ENCODE data around the gene OTP. TPM values are rescaled to one million over a fixed set of nuclear protein-coding genes. Genes with fewer than 3 reads are reported as not detected.

Gene OTP
- total RNA-seq, 2 donors from 2014 or later, result not detected

DNA sequence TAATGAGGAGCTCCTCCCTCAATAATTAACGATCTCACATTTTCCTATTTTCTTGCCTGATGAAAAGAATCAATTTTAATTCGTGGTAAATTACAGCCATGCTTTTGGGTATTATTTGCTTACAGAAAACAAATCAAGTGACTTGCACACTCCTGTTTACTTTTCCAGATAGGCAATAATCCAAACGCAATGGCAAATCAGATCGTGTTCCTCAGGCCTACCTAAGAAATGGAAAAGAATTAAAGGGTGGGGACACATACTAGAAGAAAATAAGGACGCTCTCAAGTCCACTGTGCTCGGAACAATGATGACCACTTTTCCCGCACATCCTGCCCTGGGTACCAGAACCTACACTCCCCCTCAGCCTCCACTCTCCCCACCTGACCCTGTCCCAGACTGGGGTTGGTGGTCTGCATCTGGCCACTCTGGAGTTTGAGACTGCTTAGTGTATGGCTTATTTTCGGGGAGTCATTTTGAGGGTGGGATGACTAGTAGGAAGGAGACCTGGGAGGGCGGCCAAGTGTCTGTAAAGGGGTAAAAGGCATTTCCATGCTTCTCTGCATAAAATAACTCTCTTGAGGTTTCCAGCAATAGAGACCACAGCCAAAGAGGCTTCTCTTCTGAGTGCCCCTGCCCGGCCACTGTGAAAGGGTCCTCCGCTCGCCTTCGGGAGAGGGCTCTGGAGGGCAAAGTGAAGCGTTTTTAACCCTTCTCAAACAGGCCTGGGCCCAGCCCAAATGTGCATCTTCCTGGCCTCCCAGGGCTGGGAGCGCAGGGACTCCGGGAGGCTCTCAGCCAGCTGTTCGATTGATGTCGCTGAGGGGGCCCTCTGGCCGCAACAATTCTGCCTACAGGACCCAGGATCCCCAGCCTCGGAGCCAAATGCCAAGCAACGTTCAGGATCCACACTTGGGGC lies 4.5 kb upstream of the OTP start:
- no peak overlapping the region for H3K27ac Mint-ChIP-seq

DNA sequence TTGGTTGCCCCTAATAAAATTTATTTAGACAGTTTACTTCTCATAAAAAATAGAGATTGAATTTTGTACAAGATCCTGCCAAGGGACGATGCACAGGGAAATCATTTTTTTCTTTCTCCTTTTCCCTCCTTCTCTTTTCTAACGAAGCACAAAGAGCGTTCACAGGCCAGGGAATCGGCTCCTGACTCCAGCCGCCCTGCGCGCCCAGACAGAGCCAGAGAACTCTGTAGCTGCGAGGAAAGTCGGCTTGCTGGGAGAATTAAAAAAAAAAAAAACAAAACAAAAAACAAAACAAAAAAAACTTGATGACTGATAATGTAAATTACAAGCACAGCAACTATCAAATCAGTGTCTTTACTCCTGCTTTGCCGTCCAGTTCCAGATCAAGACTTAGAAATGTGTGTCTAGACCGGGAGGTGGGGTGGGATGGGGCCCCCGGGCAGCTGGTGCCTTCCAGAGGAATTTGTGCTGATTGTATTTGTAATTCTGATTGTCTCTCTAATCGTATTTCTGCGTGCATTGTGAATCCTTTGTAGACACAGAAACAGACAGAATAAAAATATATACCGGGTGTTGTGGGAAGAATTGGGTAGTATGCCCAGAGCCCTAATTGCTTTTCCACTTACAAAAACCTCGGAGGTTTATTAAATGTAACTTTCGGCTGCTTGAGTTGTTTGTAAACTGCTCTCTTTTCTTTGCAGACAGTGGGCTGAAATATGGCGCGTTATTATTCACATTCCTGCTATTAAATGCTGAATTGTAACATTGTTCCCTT lies 3.6 kb upstream of the OTP start:
- Mint-ChIP-seq H3K27ac (no peak overlapping the region), H3K36me3 (peaks cover 12 to 44% of the 10 kb centered on the region in 2 donors), H3K9me3 (peaks cover 3 to 4% of the 10 kb centered on the region in 2 donors)
- no peak for DNase-seq (ENCODE audit: low spot score in 2 of 2)
- no peak for ATAC-seq

More for the DNA sequence above, 4.5 kb upstream of the OTP start:
- Mint-ChIP-seq H3K9me3 (peaks cover 0 to 3% of the 10 kb centered on the region in 2 donors), H3K36me3 (peaks cover 6 to 36% of the 10 kb centered on the region in 2 donors)
- DNase-seq (ENCODE audit: low spot score in 2 of 2) (no peak), ATAC-seq (no peak)

DNA sequence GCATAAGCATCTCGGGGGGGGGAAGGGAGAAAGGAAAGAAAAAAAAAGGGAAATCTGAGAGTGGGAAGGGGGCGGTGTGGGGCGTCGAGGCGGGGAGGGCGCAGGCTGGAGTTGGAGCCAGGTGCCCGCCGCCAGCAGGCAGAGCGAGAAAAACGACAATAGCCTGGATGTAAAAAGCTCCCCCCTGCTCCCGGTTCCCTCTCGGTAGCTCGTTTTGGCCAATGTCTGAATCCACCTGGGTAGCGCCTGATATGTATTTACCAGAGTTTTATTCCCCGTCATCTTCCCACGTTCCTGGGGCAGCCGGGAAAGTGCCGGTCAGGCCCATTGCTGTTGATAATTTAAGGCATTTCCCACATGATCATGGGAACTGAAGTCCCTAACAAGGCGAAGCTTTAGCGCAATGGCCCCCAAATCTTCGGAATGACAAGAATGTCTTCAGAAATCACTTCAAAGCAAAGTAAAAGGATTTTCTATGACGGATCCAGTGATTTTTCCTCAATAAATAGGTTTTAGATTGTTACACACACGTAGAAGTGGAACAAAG lies 3.0 kb upstream of the OTP start:
- DNase-seq (ENCODE audit: low spot score in 2 of 2) (no peak), ATAC-seq (no peak)
- Mint-ChIP-seq H3K36me3 (peaks cover 14 to 48% of the 10 kb centered on the region in 2 donors), H3K27ac (peak overlapping the region in 1 of 2 donors; percentile 60), H3K9me3 (peaks cover 3 to 4% of the 10 kb centered on the region in 2 donors)

DNA sequence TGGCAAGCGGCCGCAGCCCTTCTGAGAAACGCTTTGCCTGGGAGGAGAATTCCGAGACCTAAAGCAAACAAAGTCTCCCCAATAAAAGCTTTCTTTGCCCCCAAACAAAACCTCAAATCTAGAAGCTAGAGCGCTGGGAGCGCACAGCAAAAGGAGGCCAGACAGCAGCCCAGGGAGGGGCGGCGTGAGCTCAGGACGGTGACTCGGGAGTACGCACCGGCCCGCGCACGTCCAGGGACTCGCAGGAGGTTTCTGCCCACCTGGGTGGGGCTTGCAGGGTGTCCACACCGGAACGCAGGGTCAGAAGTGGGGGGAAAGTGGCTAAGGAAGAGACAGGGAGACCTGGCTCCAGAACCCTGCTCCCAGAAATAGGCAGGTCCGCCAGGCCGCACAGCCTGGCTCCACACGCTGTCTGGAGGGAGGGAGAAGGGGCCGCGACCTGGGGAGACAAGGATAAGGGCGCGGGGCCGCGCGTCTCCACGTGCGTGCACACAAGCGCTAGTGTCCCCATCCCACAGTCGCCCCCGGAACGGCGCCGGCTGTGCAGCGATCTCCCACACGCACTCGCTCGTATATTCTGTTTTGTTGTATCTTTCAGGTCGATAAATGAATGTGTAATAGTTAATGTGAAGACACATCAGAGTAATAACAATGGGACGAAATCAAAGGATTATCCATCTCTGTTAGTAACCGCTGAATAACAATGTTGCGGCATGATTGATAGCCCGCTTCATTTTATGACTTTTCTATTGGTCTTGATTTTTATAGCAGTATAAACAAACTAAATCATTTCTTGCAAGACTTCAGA lies 2.3 kb upstream of the OTP start:
- ATAC-seq, result no peak
- H3K36me3 Mint-ChIP-seq, result peaks cover 20 to 49% of the 10 kb centered on the region in 2 donors
- peak overlapping the region in 1 of 2 donors; percentile 91 for H3K27ac Mint-ChIP-seq

DNA sequence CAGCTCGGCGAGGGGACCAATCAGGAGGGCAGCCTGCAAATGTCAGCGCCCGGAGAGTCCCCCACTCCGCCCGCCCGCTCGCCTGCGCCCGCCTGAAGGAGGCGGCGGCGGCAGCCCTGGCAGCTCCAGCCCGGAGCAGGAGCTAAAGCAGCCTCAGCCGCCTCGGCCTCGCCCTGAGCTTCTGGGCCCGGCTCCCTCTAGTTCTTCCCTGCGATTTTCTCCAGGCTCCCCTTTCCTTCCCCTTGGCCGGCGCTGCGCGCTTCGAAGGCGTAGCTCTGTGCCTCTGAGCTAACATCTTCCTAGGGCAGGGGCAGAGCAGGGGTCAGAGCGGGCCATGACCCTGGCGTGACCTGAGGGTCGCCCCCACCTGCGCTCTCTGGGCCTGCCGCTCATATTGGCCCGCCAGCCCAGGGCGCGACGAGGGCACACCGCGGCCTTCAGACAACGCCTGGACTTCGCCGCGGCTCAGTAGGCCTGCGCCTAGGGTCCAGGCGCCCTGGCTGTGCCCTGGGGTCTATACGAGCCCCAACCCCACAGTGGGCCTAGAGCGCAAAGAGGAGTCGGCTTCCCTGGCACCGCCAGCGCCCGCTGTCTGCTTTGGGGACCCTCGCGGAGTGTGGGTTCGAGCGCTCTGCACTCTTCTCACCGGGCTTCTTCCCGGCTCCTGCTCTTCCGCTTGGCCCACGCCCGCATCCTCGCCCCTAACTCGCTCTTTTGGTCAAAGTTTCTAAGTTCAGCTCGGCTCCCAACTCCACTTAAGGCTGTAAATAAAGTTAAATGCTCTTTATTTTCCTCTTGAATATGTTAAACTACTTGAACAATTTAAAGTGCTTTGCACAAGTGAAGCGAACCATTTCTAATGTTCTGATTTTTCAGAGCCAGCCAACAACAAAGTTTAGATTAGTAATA lies 504 bp upstream of the OTP start:
- H3K36me3 Mint-ChIP-seq, result peaks cover 20 to 47% of the 10 kb centered on the region in 2 donors
- ATAC-seq, result peak in 1 of 2 donors; percentile 58
- peak overlapping the region in 1 of 2 donors; percentile 52 for H3K27ac Mint-ChIP-seq
- peaks cover 3 to 10% of the 10 kb centered on the region in 2 donors for H3K9me3 Mint-ChIP-seq
- no peak for DNase-seq (ENCODE audit: low spot score in 2 of 2)

More for the DNA sequence above, 2.3 kb upstream of the OTP start:
- no peak for DNase-seq (ENCODE audit: low spot score in 2 of 2)
- H3K9me3 Mint-ChIP-seq, result peaks cover 3 to 10% of the 10 kb centered on the region in 2 donors

DNA sequence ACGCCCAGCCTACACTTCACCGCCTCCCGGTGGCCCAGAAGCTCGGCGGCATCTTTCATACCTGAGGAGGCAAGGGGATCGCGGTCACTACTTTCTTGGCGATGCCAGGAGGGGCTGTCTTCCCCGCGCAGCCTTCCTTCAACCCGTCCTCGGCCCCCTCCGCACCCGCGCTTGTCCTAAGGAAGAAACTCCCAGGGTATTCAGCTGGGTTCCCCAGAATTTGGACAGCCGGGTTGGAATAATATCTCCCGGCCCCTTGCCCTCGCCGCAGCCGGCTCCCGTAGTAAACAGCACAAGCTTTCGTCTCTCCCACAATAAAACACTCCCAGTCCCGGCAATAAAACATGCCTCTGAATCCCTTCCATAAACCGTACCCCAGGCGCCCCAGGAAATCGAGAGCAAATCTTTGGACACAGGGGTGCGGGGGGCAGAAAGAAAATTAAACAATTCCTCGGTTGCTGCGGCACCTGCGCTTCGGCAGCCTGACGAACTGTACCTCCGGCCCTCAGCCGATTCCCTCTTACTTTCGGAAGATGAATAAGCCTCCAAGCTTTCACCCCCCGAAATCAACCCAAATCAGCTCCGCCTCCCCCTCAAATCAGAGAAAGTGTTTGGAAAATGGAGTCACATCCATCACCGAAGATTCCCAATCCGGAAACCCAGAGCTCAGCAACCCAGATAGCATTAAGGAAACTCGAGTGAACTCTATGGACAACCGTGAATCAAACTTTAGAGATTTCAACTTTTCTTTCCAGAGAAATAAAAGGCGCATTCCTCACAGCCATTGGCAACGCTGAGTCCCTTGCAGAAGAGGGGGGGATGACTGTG lies 1.1 kb downstream of the OTP start:
- H3K9me3 Mint-ChIP-seq, result peaks cover 13 to 19% of the 10 kb centered on the region in 2 donors
- peak overlapping the region in 1 of 2 donors; percentile 59 for H3K27ac Mint-ChIP-seq
- H3K36me3 Mint-ChIP-seq, result peaks cover 22 to 47% of the 10 kb centered on the region in 2 donors
- ATAC-seq, result no peak
- no peak for DNase-seq (ENCODE audit: low spot score in 2 of 2)

DNA sequence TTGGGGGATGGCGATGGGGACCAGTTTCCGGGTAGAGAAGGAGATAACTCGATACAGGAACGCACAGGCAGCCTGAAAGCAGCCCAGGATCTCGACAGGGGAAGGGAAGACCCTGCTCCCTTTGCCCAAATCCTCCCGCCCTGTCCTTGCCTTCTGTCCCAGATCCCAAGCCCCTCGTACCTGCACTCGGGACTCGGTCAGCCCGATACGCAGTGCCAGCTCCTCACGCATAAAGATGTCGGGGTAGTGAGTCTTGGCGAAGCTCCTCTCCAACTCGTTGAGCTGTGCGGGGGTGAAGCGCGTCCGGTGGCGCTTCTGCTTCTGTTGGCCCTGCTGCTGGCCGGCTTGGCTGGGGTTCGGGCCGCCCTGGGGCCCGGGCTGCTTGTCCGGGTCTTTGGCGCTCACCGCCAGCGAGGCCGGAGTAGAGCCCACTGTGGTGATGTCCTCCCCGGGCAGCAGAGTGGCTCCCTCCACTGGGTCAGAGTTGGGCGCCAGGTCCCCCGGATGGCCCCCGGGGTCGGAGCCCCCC lies 1.8 kb downstream of the OTP start:
- H3K27ac Mint-ChIP-seq, result peak overlapping the region in 1 of 2 donors; percentile 87
- peaks cover 14 to 21% of the 10 kb centered on the region in 2 donors for H3K9me3 Mint-ChIP-seq
- H3K36me3 Mint-ChIP-seq, result peaks cover 23 to 48% of the 10 kb centered on the region in 2 donors
- no peak for DNase-seq (ENCODE audit: low spot score in 2 of 2)
- ATAC-seq, result no peak

DNA sequence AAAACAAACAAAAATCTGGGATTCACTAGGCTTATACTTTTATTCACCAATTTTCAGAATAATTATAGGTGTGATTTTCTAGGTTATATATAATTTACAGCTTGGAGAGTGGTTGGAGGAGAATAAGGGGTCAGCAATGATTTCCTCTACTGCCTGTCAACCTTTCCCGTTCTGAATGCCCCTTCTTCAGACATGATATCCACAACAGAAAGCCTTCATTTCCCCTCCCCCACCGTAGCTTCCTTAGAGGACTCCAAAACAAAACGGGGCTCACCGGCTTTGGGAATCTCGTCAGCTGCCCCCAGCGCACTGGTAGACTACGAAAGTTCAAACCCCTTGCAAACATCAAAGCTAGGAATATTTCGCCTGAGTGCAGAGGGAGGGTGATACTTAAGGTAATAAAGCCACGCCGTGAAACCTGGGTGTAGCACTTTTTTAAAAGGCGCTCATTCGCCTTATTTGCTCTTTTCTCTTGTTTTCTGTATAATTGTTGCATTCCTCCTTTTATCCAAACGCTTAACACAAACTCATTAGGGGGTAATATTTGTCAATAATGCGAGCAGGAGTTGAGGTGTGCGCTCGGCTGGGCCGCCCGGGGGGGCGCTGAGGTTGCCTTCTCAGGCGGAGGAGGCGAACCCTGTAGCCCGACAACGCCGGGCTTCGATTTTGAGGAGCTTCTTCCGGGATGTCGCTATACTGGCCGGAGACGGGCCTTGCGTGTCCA lies 2.4 kb downstream of the OTP start:
- no peak for ATAC-seq
- peaks cover 29 to 42% of the 10 kb centered on the region in 2 donors for H3K36me3 Mint-ChIP-seq
- peaks cover 14 to 21% of the 10 kb centered on the region in 2 donors for H3K9me3 Mint-ChIP-seq
- no peak for DNase-seq (ENCODE audit: low spot score in 2 of 2)
- peak overlapping the region in 1 of 2 donors; percentile 87 for H3K27ac Mint-ChIP-seq

DNA sequence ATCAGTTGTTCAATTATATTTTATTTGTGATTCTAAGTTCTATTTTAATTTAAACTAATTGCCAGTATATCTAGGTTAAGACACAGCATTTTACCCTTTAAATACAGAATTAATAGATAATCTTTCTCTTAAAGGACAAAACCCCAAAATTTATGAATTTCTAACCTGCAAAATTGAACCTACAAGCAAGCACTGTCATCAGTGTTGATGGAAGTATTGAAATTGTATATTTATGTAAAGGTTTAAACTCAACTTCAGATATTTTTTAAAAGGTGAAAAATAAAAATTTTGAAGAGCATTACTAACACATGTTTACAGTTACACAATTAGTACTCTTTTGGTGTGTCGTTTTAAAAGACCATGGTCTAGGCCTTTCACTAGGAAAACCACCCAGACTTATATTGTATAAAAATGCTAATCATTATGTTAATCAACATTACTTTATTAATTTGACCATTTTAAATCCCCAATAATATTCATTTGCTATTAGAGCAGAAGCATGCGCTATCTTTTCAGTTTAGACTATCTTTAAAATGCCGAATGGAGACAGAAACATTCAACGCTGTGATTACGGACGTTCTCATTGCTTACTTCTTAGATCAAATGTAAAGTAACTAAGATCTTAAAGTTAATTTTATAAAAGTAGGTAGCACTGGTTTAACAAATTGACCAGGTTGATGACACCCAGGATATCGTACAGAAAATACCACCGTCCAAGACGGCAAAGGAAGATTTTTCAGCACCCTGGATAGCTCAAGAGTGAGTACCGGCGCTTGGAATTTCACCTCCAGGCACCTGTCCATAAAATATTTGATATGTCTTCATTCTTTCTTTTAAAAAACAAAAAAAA lies 3.2 kb downstream of the OTP start:
- ATAC-seq, result no peak
- Mint-ChIP-seq H3K9me3 (peaks cover 14 to 21% of the 10 kb centered on the region in 2 donors), H3K27ac (no peak overlapping the region), H3K36me3 (peaks cover 32 to 40% of the 10 kb centered on the region in 2 donors)
- DNase-seq (ENCODE audit: low spot score in 2 of 2), result no peak

DNA sequence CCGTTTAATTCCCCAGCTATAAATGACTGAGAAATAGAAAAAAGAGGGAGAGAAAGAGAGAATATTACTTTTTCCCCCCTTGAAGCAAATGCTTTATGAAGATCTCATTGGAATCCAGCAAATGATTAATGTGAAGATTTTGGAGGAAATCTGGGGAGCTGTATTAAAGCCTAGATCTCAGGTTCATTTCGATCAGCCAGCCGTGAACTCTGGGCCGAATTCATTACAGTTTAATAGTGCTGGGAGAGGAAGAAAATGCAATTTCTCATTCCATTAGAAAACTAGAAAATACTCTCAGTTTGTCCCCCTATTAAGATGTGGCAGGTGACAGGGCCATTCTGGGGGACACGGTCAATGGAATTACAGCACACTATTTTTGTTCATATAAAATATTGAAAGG lies 4.8 kb downstream of the OTP start:
- H3K27ac Mint-ChIP-seq, result no peak overlapping the region

DNA sequence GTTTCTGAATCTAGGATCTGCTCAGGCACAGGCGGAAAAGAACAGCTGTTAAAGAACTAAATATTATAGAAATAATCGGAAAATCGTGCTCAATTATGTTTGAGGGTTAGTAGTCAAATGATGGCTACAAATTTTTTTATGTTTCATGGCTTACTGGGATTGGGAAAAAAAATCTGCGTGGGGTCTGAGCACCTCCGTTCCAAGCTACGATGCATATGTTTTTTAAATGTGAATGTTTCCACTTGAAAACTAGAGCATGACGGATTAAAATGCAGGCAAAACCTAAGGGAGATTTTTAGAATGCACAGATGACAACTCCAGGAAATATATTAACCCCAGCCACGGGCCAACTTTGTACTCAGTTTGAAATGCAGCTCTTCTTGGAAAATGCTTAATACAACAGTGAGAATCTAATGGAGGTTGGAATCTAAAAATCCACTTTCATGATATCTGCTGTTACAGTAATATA lies 5.3 kb downstream of the OTP start:
- ATAC-seq (no peak), DNase-seq (ENCODE audit: low spot score in 2 of 2) (no peak)
- Mint-ChIP-seq H3K9me3 (peaks cover 11 to 27% of the 10 kb centered on the region in 2 donors), H3K27ac (no peak overlapping the region), H3K36me3 (peaks cover 38 to 44% of the 10 kb centered on the region in 2 donors)

More for the DNA sequence above, 4.8 kb downstream of the OTP start:
- DNase-seq (ENCODE audit: low spot score in 2 of 2) (no peak), ATAC-seq (no peak)
- Mint-ChIP-seq H3K9me3 (peaks cover 11 to 27% of the 10 kb centered on the region in 2 donors), H3K36me3 (peaks cover 38 to 41% of the 10 kb centered on the region in 2 donors)

DNA sequence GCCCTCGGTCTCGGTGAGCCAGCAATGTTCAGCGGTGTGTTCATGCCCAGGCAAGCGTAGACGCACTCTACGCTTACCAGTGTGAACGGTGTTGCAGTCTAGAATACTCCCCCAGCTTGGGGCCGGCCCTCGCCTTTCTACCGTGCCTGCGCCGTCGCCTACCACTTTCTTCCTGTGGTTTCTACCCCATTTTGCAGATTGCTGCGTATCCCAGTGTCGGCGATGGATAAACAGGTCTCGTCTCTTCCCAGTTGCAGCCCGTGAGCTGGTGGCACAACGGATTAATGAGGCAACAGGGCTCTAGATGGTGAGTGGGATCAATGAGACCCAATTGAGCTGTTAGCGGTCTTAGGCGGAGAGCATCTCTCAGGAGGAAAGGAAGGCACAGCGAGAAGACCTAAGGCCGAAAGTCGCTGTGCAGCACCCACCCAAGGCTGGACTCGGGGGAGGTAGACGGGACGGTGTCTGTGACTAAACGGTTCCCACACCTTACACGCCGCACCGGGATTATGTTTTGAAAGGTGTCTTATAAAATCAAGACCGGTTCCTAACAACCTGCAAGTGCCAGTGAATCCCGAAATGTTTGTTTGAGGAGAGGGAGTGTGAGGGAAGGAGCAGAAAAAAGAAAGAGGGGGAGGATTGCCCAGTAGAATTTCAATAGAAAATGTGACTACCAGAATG lies 5.8 kb downstream of the OTP start:
- DNase-seq (ENCODE audit: low spot score in 2 of 2) (no peak), ATAC-seq (no peak)
- Mint-ChIP-seq H3K9me3 (peaks cover 11 to 27% of the 10 kb centered on the region in 2 donors), H3K27ac (no peak overlapping the region), H3K36me3 (peaks cover 35 to 43% of the 10 kb centered on the region in 2 donors)

Data from activated naive CD4-positive, alpha-beta T cell treated with anti-CD3 and anti-CD28 coated beads, Interleukin-2, amount 50 U/mL, for 72 hours (primary cell).